ENCODE results near the gene HIGD1A. TPM values are rescaled to one million over a fixed set of nuclear protein-coding genes. Genes with fewer than 3 reads are reported as not detected.

HIGD1A gene
- total RNA-seq, 1 experiment from 2014 or later: 77.6 TPM

DNA sequence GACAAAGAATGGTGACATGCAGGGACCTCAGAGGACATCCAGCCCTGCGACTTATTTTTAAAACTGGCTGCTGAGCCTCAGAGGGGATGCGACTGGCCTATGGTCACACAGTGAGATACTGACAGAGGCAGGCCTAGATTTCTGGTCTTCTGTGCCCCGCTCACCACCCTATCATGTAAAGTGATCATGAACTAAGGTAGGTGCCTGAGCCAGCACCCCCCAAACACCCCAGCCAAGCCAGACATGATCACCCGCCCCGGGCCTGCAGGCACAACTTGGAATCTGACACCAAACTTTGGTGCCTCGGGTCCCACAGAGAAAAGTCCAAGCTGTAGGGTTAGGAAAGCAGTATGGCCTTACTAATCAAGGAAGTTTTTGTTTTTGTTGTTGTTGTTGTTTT, 67.8 kb downstream of the HIGD1A start:
- Histone ChIP-seq H2BK5ac (ENCODE audit: insufficient read length, low read length) (no peak overlapping the region), H2BK15ac (ENCODE audit: low read depth, low read length) (no peak overlapping the region), H3K56ac (ENCODE audit: insufficient read length, low read depth, low read length) (no peak overlapping the region), H2BK120ac (ENCODE audit: low read depth, low read length, poor library complexity, severe bottlenecking) (no peak overlapping the region), H3K4me1 (ENCODE audit: insufficient read depth, low read length) (peaks cover 9% of the 10 kb centered on the region; the same call in 1 of the 2 replicates), H3K23ac (ENCODE audit: insufficient read length, low read depth, low read length) (no peak overlapping the region), H2AK5ac (ENCODE audit: insufficient read length, low read length) (no peak overlapping the region), H3K27me3 (ENCODE audit: insufficient read depth, low read length) (no peaks in the 10 kb centered on the region), H2BK12ac (ENCODE audit: insufficient read length, low read depth, low read length) (no peak overlapping the region), H3K18ac (ENCODE audit: insufficient read length, low read depth, low read length) (no peak overlapping the region), H3K14ac (ENCODE audit: insufficient read depth, low read length) (no peak overlapping the region), H4K5ac (ENCODE audit: insufficient read length, low read depth, low read length) (no peak overlapping the region), H3K4me2 (ENCODE audit: insufficient read depth, insufficient read length, low read length) (no peak overlapping the region), H3K79me2 (ENCODE audit: insufficient read depth, low read length) (no peaks in the 10 kb centered on the region), H3K9ac (ENCODE audit: extremely low read depth, insufficient read length, low read length) (no peak overlapping the region), H4K91ac (ENCODE audit: insufficient read length, low read depth, low read length) (no peak overlapping the region), H3K9me3 (ENCODE audit: control insufficient read depth, low read depth, low read length) (no peaks in the 10 kb centered on the region), H2BK20ac (ENCODE audit: low read depth, low read length, poor library complexity, severe bottlenecking) (no peak overlapping the region), H3K79me1 (ENCODE audit: insufficient read depth, low read depth, low read length, poor library complexity, severe bottlenecking) (no peaks in the 10 kb centered on the region), H3K27ac (ENCODE audit: insufficient read length, low read depth, low read length) (no peak overlapping the region), H4K20me1 (ENCODE audit: control insufficient read depth, insufficient read depth, insufficient read length) (no peaks in the 10 kb centered on the region), H2AFZ (ENCODE audit: low read length) (no peak overlapping the region), H4K8ac (replicated peaks; ENCODE audit: insufficient read length, low read depth, low read length) (no peak overlapping the region), H3K4ac (ENCODE audit: low read depth, low read length) (no peak overlapping the region), H3T11ph (ENCODE audit: low read length) (no peak overlapping the region), H3K23me2 (ENCODE audit: insufficient read length, low read depth, low read length, poor library complexity, severe bottlenecking) (no peaks in the 10 kb centered on the region)
- WGBS (ENCODE audit: extremely low coverage, insufficient read length, low lambda C conversion rate): no CpG with 5 or more reads among the region's 6 CpGs
- DNase-seq: peak; percentile 25
- TF ChIP-seq, protein P1, sequence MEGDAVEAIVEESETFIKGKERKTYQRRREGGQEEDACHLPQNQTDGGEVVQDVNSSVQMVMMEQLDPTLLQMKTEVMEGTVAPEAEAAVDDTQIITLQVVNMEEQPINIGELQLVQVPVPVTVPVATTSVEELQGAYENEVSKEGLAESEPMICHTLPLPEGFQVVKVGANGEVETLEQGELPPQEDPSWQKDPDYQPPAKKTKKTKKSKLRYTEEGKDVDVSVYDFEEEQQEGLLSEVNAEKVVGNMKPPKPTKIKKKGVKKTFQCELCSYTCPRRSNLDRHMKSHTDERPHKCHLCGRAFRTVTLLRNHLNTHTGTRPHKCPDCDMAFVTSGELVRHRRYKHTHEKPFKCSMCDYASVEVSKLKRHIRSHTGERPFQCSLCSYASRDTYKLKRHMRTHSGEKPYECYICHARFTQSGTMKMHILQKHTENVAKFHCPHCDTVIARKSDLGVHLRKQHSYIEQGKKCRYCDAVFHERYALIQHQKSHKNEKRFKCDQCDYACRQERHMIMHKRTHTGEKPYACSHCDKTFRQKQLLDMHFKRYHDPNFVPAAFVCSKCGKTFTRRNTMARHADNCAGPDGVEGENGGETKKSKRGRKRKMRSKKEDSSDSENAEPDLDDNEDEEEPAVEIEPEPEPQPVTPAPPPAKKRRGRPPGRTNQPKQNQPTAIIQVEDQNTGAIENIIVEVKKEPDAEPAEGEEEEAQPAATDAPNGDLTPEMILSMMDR (conservative IDR thresholded peaks at IDR 0.05): no peak
- H3K4me3 Mint-ChIP-seq: no peak overlapping the region
- peaks cover 51 to 54% of the 10 kb centered on the region in 2 experiments for H3K4me1 Mint-ChIP-seq
- peaks cover 0 to 3% of the 10 kb centered on the region in 2 experiments; a peak in 2 of 5 replicates for H3K9me3 Mint-ChIP-seq
- peak overlapping the region in 1 of 3 experiments; percentile 51; a peak in 1 of 7 replicates for H3K27ac Mint-ChIP-seq
- no peaks in the 10 kb centered on the region for H3K36me3 Mint-ChIP-seq (ENCODE audit: insufficient read depth in 1 of 3, low read depth in 3 of 3)
- peaks cover 2% of the 10 kb centered on the region for H3K27me3 Mint-ChIP-seq (ENCODE audit: low read depth)
